Lung (tissue), 12 donors: Measurements from ENCODE around the gene PIK3R2. TPM values are rescaled to one million over a fixed set of nuclear protein-coding genes. Genes with fewer than 3 reads are reported as not detected.

ENCODE experiments used
- ATAC-seq: fragments of 200-7000 bp; cut with Tn5 transposase; one replicate; pipeline ENCODE4 v1.9.1; 2020; ENCODE audit warnings: moderate number of reproducible peaks; ENCODE audit not compliant: insufficient read depth, low FRiP score
- DNase-seq, 3 donors: peaks; one replicate each; pipeline ENCODE4 v3.0.0-alpha.2; 2013 to 2017
- H3K27ac ChIP-seq, 2 donors: one replicate each; pipeline ENCODE4 v1.5.1; 2013; ENCODE audit warnings: mild to moderate bottlenecking in 2 of 2, moderate library complexity in 2 of 2, control low read depth in 1 of 2, inconsistent platforms in 1 of 2, low read depth in 1 of 2, low read length in 1 of 2
- H3K27me3 ChIP-seq, 3 donors: one replicate each; pipeline ENCODE4 v1.5.1; 2013; ENCODE audit warnings: low read length in 2 of 3; ENCODE audit not compliant: control insufficient read depth in 3 of 3, insufficient read depth in 3 of 3
- H3K36me3 ChIP-seq, 4 donors: one replicate each; pipeline ENCODE4 v1.5.1; 2013; ENCODE audit warnings: low read length in 4 of 4, mild to moderate bottlenecking in 1 of 4, moderate library complexity in 1 of 4; ENCODE audit not compliant: control insufficient read depth in 4 of 4, insufficient read depth in 4 of 4
- H3K4me1 ChIP-seq, 5 donors: one replicate each; pipeline ENCODE4 v1.5.1; 2013; ENCODE audit warnings: low read length in 5 of 5, mild to moderate bottlenecking in 2 of 5, moderate library complexity in 1 of 5; ENCODE audit not compliant: control insufficient read depth in 5 of 5, insufficient read depth in 5 of 5
- H3K4me3 ChIP-seq: one replicate; pipeline ENCODE4 v1.5.1; 2013; ENCODE audit warnings: mild to moderate bottlenecking, control low read depth, moderate library complexity
- H3K9ac ChIP-seq, 2 donors: one replicate each; pipeline ENCODE4 v1.5.1; 2013; ENCODE audit warnings: low read length in 2 of 2, control low read depth in 1 of 2; ENCODE audit not compliant: insufficient read depth in 1 of 2
- H3K9me3 ChIP-seq, 4 donors: one replicate each; pipeline ENCODE4 v1.5.1; 2013; ENCODE audit warnings: low read length in 3 of 4, mild to moderate bottlenecking in 1 of 4, moderate library complexity in 1 of 4; ENCODE audit not compliant: control insufficient read depth in 4 of 4, insufficient read depth in 3 of 4
- WGBS, 2 donors: extraction: QIAGEN DNeasy Blood & Tissue Kit; methylation state at CpG; one replicate each; pipeline ENCODE4 v1.1.7; 2013; 5-methylcytosine and 5-hydroxymethylcytosine counted together
- polyA plus RNA-seq, 2 donors: library from polyadenylated mRNA; stranded (reverse); fragments of 200-250 nt; gene quantifications; one replicate each; pipeline ENCODE4 v1.2.1, GENCODE V29; 2013
- total RNA-seq, 2 donors: library from RNA; depleted of rRNA in 1 of 2; stranded (reverse); fragments of >200 nt in 1 of 2; gene quantifications; one replicate each; pipeline ENCODE4 v1.2.1, GENCODE V29; 2014 to 2021
- TF ChIP-seq, protein P1 (sequence below): IDR thresholded peaks from 2 replicates; pipeline ENCODE4 v1.5.1; 2012; ENCODE audit warnings: mild to moderate bottlenecking; ENCODE audit errors: control extremely low read depth, extremely low read depth
- donor health status: control.
- donor health status: control.
- donor health status: Bipolar disorder and iron deficiency.
- donor health status: healthy.
- donor health status: DM: yes; HTN: yes; CAD: no.

Gene PIK3R2
- total and polyA plus RNA-seq, 4 donors: 7.0 to 36.2 (median 20.4) TPM

DNA sequence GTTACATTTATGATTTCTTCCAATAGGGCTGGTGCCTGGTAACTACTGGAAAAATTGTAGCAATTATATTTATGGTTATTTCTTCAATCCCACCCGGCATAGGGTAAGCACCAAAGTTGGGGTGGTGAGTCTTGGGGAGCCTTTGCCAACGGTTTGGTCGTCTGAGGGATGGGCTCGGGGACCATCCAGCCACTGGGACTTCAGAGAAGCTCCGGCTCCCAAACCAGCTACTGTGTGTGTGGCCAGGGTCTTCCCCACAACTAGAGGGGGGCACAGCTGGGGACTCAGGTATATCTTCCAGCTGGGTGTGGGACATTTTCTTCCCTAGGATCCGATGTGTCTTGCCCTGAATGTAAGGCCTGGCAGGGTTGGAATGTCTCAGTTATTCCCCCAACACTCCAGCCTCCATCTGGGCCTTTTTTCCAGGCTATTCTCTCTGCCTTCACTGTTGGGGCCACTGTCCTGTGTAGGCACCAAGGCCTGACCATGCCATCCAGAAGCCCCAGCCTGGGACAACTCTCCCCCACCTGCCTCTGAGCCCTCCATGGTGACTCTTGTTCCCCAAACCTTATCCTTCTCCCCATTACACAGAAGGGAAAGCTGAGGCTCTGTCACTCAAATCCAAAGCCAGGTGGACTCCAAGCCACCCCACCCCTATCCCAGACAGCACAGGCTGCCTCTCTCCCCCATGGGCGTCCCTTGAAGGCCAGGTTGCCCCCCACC is 19.5 kb downstream of the PIK3R2 start:
- no peak overlapping the region for H3K9ac ChIP-seq
- ATAC-seq (no peak), DNase-seq (no peak)
- H3K27me3 ChIP-seq: peaks cover 0 to 2% (median 0%) of the 10 kb centered on the region in 3 donors
- peak overlapping the region in 1 of 2 donors; percentile 71 for H3K27ac ChIP-seq
- H3K36me3 ChIP-seq: peaks cover 0 to 18% (median 1%) of the 10 kb centered on the region in 4 donors
- no peak overlapping the region for H3K4me3 ChIP-seq
- H3K9me3 ChIP-seq: no peaks in the 10 kb centered on the region
- 91 to 92% methylated on average over 7 of the region's 7 CpGs for WGBS, 2 donors
- peaks cover 0 to 8% (median 4%) of the 10 kb centered on the region in 5 donors for H3K4me1 ChIP-seq
- TF ChIP-seq, protein P1, sequence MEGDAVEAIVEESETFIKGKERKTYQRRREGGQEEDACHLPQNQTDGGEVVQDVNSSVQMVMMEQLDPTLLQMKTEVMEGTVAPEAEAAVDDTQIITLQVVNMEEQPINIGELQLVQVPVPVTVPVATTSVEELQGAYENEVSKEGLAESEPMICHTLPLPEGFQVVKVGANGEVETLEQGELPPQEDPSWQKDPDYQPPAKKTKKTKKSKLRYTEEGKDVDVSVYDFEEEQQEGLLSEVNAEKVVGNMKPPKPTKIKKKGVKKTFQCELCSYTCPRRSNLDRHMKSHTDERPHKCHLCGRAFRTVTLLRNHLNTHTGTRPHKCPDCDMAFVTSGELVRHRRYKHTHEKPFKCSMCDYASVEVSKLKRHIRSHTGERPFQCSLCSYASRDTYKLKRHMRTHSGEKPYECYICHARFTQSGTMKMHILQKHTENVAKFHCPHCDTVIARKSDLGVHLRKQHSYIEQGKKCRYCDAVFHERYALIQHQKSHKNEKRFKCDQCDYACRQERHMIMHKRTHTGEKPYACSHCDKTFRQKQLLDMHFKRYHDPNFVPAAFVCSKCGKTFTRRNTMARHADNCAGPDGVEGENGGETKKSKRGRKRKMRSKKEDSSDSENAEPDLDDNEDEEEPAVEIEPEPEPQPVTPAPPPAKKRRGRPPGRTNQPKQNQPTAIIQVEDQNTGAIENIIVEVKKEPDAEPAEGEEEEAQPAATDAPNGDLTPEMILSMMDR: no peak

DNA sequence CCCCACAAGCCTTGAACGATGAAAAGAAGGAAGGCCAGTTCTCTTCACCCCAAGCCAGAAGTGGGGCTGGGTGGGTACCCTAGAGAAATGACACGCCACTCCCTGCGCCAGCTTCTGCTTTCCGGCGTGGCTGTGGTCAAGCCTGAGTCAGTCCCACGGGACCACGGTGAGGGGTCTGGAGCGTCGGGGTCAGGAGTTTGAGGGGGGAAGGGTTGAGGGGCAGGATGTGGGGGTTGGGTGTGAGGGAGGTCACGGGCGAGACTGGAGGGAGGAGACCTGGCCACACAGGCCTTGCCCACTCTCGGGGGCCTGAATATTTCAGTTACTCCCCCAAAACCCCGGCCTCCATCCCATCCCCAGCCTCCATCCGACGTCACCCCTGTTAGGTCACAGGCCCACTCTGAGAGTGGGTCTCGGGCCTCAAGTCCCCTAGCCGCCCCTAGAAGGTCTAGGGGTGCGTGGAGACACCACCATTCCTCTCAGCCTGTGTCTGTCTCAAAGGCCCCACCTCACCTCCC is 20.1 kb downstream of the PIK3R2 start:
- H3K4me1 ChIP-seq: peaks cover 0 to 8% (median 4%) of the 10 kb centered on the region in 5 donors
- no peak overlapping the region for H3K9ac ChIP-seq
- 30 to 51% methylated on average over 16 to 18 of the region's 18 CpGs for WGBS, 2 donors
- TF ChIP-seq, protein P1: no peak
- ATAC-seq: peak; percentile 44
- peaks cover 0 to 2% (median 0%) of the 10 kb centered on the region in 3 donors for H3K27me3 ChIP-seq
- no peak overlapping the region for H3K4me3 ChIP-seq
- H3K9me3 ChIP-seq: no peaks in the 10 kb centered on the region
- peak overlapping the region in 1 of 2 donors; percentile 86 for H3K27ac ChIP-seq
- H3K36me3 ChIP-seq: peaks cover 0 to 22% (median 1%) of the 10 kb centered on the region in 4 donors
- no peak for DNase-seq

DNA sequence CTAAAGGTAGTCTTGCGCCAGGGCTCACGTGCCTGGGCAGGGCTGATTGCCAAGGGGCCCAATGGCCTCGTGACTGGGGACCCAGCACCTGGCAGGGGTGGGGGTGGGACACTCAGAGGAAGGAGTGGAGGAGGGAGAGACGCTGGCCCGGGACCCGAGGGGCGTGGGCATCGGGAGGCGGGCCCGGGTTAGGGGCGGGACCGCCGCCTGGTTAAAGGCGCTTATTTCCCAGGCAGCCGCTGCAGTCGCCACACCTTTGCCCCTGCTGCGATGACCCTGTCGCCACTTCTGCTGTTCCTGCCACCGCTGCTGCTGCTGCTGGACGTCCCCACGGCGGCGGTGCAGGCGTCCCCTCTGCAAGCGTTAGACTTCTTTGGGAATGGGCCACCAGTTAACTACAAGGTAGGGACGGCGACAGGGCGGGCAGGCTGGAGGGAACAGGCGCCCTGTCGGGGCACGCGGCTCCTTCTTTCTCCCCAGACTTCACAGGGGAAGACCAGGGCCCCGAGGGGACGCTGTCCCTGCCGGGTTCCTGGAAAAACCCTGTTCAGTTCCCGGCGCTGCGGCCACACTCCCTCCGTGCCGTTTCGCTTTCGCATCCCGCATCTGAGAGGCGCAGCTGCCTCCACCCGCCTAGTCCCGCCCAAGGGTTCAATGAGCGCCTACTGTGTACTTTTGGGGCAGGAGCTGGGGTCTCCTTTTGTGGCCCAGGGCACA is 20.8 kb downstream of the PIK3R2 start, which contains the start of gene IFI30:
Gene IFI30 (plus strand): TSS at position 242 of the 717 bp plus-strand sequence. CDS start 29 bp downstream, at position 271.
- DNase-seq (peak; percentile 63 to 84 (median 75)), ATAC-seq (peak; percentile 76)
- Histone ChIP-seq H3K27me3 (peaks cover 0 to 2% (median 0%) of the 10 kb centered on the region in 3 donors), H3K4me3 (peak within 1 kb of the TSS; percentile 55), H3K9me3 (no peaks in the 10 kb centered on the region), H3K4me1 (peaks cover 0 to 8% (median 4%) of the 10 kb centered on the region in 5 donors), H3K9ac (peak within 1 kb of the TSS in 1 of 2 donors; percentile 63), H3K27ac (peak within 1 kb of the TSS in 1 of 2 donors; percentile 86), H3K36me3 (peaks cover 0 to 20% (median 1%) of the 10 kb centered on the region in 4 donors)
- WGBS, 2 donors: 1% methylated on average over 46 to 47 of the region's 47 CpGs
- TF ChIP-seq, protein P1: no peak
